Activated naive CD4-positive, alpha-beta T cell treated with anti-CD3 and anti-CD28 coated beads for 36 hours (primary cell): Measurements from ENCODE around the gene SSUH2. TPM values are rescaled to one million over a fixed set of nuclear protein-coding genes. Genes with fewer than 3 reads are reported as not detected.
"Not testable (repeated sequence)": the region's sequence is repeated elsewhere in the genome, so short reads cannot be mapped to it uniquely, and the experiment has no call there.

Experiments used
- CTCF ChIA-PET: fragments of 350-600 bp; sonication (Branson Sonifier 250); formaldehyde crosslinking; loops from one replicate; lab custom pipeline; 2021; ENCODE audit warnings: antibody characterized with exemption; lab: Charles Lee
- DNase-seq: peaks from one replicate; pipeline ENCODE4 v3.0.0-alpha.2; 2020
- H3K27ac Mint-ChIP-seq: one replicate; pipeline ENCODE4 v1.8.0; 2021; ENCODE audit warnings: mild to moderate bottlenecking, mixed read lengths
- H3K27me3 Mint-ChIP-seq: one replicate; pipeline ENCODE4 v1.8.0; 2021; ENCODE audit warnings: low read depth, mixed read lengths
- H3K36me3 Mint-ChIP-seq: one replicate; pipeline ENCODE4 v1.8.0; 2021; ENCODE audit warnings: low read depth, mixed read lengths
- H3K4me1 Mint-ChIP-seq: one replicate; pipeline ENCODE4 v1.8.0; 2021; ENCODE audit warnings: low read depth, mixed read lengths
- H3K4me3 Mint-ChIP-seq: one replicate; pipeline ENCODE4 v1.8.0; 2021; ENCODE audit warnings: mild to moderate bottlenecking, moderate library complexity, mixed read lengths
- H3K9me3 Mint-ChIP-seq: one replicate; pipeline ENCODE4 v1.8.0; 2021; ENCODE audit warnings: mixed read lengths
- intact Hi-C: fragments of 100-400 bp; cut with micrococcal nuclease; formaldehyde crosslinking; loops from one replicate; pipeline ENCODE4 v1.15.1; 2023
- total RNA-seq, 2 experiments: library from RNA; stranded (reverse); gene quantifications; one replicate each; pipeline ENCODE4 v1.2.3, GENCODE V29; 2021

SSUH2 gene
- total RNA-seq, 2 experiments from 2014 or later = 0.12 TPM; not detected in 1

DNA sequence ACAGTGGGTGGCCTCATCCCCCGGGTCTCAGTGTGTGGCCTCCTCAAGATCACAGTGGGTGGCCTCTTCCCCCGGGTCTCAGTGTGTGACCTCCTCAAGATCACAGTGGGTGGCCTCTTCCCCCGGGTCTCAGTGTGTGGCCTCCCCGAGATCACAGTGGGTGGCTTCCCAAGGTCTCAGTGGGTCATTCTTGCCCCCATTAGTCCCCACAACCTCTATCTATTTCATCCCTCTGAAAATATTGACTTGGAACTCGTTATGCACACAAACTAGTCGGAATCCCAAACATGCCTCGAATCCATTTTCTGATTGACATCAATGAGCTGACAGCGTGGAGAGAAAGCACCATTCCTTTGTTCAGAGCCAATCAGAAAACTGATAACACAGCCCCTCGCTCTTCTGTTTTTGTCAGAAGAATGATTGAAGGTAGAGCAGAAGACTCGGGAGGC, 10.8 kb upstream of the SSUH2 start:
- CTCF ChIA-PET = no interaction called here
- no peaks in the 10 kb centered on the region for H3K9me3 Mint-ChIP-seq
- no peak for DNase-seq
- H3K27me3 Mint-ChIP-seq = peaks cover 20% of the 10 kb centered on the region
- intact Hi-C loops = no loop called here
- H3K4me3 Mint-ChIP-seq = no peak overlapping the region
- no peaks in the 10 kb centered on the region for H3K4me1 Mint-ChIP-seq
- no peaks in the 10 kb centered on the region for H3K36me3 Mint-ChIP-seq
- H3K27ac Mint-ChIP-seq = no peak overlapping the region

DNA sequence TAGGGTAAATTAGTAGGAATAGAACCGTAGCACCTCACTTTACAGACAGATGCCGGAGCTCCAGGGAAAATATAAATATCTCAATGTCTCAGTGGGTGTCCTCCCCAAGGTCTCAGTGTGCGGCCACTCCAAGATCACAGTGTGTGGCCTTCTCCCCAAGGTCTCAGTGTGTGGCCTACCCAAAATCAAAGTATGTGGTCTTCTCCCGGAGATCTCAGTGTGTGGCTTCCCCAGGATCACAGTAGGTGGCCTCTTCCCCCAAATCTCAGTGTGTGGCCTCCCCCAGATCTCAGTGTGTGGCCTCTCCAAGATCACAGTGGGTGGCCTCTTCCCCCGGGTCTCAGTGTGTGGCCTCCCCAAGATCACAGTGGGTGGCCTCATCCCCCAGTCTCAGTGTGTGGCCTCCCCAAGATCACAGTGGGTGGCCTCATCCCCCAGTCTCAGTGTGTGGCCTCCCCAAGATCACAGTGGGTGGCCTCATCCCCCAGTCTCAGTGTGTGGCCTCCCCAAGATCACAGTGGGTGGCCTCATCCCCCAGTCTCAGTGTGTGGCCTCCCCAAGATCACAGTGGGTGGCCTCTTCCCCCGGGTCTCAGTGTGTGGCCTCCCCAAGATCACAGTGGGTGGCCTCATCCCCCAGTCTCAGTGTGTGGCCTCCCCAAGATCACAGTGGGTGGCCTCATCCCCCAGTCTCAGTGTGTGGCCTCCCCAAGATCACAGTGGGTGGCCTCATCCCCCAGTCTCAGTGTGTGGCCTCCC, 10.2 kb upstream of the SSUH2 start:
- intact Hi-C loops, H3K27ac Mint-ChIP-seq, DNase-seq, H3K9me3 Mint-ChIP-seq, H3K4me1 Mint-ChIP-seq, H3K4me3 Mint-ChIP-seq, CTCF ChIA-PET, H3K36me3 Mint-ChIP-seq: not testable (repeated sequence)
- peaks cover 20% of the 10 kb centered on the region for H3K27me3 Mint-ChIP-seq

DNA sequence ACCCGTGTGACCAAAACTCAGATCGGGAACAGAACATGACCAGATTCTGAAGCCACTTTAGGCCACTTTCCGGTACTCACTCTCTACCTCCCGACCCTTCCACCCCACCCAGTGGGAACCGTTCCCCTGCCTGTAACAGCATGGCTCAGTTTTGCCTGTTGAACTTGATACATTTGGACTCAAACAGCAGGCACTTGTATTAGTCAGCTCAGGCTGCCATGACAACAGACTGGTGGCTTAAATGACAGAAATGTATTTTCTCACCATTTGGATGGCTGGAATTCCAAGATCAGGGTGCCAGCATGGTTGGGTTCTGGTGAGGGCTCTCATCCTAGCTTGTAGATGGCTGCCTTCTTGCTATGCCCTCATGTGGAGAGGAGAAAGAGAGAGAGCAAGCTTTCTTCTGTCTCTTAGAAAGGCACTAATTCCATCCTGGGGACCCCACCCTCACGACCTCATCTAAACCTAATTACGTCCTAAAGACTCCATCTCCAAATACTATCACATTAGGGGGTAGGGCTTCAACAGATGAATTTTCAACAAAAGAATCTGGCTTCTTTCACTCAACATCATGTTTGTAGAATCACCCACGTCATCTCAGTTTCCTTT, 9.3 kb upstream of the SSUH2 start:
- Mint-ChIP-seq H3K27me3 (peaks cover 15% of the 10 kb centered on the region), H3K9me3 (no peaks in the 10 kb centered on the region), H3K4me3 (no peak overlapping the region), H3K36me3 (no peaks in the 10 kb centered on the region), H3K27ac (no peak overlapping the region), H3K4me1 (no peaks in the 10 kb centered on the region)
- DNase-seq = no peak
- intact Hi-C loops = no loop called here
- CTCF ChIA-PET = no interaction called here

DNA sequence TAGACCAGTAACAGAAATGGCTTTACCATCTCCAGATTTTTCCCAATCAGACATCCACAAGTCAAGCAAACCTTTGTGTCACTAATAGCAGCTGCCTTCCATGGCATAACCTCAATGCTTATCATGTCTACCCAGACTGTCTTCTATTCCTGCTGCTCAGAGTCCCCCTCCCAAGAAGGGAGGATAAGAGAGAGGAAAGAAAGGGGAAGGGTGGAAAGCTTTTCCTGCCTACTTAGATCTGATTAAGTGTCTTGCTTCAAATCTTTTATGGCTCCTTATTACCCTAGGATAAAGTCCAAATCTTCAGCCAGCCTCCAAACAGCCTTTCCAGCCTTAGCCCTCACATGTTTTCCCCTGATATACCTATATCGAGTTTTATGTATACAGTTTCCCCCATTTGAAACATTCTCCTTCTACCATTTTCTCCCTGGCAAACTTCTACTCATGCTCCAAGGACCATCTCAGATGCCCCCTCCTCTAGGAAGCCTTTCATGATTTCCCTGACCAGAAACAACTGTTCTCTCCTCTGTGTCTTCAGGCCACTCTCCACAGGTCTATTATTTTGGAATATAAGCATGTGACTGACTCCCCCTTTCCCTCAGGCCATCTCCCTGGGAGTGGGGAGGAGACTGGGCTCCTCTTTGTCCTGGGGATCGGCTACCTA, 7.9 kb upstream of the SSUH2 start:
- intact Hi-C loops = no loop called here
- Mint-ChIP-seq H3K4me3 (no peak overlapping the region), H3K4me1 (no peaks in the 10 kb centered on the region), H3K9me3 (no peaks in the 10 kb centered on the region), H3K27ac (no peak overlapping the region), H3K36me3 (no peaks in the 10 kb centered on the region), H3K27me3 (peaks cover 14% of the 10 kb centered on the region)
- DNase-seq = no peak
- CTCF ChIA-PET = no interaction called here

DNA sequence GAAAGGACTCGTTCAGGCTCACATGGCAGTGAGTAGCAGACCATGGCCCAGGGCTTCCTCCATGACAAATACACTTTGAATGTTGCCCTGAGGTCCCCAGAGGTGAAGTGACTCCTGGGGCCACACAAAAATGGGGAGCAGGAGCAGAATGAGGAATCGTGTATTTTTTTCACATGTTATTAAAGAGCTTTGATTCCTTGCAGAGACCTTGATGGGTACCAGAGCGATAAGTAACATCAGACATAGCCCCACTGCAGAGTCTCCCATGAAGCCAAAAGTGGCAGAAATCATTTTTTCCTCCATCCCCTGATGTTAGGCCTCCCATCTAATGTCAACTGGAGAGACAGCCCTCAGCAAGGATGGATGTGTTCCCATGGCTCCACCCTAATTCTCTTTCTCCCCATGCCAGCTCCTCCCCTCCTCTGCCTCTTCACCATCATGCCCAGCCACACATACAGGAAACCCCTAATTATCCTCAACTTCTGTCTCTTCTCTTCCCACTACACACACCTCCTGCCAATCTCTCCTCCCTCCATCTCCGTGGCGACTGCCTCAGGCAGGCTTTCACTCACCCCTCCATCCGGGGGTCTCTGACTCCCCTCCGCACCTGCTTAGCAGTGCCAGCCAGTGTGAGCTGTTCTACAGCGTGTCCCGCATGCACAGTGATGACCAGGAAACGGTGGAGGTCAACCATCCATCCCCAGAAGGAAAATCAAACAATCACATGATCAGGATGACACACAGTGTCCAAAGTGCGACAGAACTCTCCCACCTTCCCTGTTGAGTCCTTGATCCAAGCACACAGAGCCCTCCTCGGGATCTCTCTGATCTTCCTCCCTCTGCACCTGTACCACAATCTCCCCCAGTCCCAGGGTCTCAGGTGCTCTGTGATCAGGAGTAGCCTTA, 7.1 kb upstream of the SSUH2 start:
- CTCF ChIA-PET = no interaction called here
- no peak for DNase-seq
- H3K36me3 Mint-ChIP-seq = no peaks in the 10 kb centered on the region
- intact Hi-C loops = no loop called here
- H3K27ac Mint-ChIP-seq = no peak overlapping the region
- H3K9me3 Mint-ChIP-seq = no peaks in the 10 kb centered on the region
- no peaks in the 10 kb centered on the region for H3K4me1 Mint-ChIP-seq
- no peak overlapping the region for H3K4me3 Mint-ChIP-seq
- H3K27me3 Mint-ChIP-seq = peaks cover 9% of the 10 kb centered on the region

DNA sequence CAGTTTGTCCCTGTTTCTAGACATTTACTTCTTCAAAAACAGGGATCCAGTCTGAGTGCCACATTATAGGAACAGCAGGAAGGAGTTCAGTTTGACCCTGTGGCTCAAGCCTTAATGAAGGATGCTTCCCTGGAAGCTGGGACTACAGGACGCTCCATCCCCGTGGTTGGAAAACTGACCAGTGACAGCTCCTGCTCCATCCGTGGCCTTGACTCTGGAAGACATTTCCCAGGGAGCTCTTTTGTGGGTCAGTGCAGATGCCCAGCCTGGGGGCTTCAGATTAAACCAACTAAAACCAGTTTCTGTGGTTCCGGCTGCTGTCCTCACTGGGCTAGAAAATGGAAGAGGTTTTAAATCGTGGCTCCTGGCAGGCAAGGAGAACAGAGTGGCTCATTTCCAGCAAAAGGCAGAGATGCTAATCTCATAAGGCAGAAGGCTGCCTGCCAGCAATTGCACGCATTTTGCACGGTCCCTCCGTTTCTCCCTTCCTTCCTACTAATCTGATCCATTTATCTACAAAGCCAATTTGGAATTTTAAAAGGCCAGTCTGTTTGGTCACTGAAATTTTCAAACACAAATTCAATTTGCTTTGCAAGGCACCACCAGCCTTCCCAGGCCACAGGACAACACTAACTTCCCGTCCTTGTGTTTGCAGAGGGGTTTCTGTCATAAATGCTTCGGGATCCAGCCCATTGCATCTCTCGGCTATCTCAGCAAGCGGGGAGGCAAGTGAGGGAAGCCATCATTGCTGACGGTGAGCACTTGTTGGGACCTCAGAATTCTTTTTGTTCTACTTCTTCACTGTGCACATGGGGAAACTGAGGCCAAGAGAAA, 6.2 kb upstream of the SSUH2 start:
- H3K4me1 Mint-ChIP-seq = no peaks in the 10 kb centered on the region

DNA sequence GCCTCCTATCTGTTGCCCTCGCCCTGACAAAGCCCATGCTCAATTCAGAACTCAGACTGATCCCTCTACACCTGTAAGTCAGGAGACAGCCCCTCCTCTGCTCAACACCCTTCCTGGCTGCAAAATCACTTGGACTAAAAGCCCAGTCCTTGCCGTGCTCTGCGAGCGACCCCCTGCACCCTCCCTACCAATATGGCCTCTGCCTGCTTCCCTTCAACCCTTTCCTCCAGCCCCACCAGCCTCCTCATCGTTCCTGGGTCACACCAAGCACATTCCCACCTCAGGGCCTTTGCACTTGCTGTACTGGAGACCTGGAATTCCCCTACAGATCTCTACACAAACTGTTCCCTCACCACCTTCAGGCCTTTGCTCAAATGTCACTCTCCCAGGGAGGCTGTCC, 5.2 kb upstream of the SSUH2 start:
- intact Hi-C loops = no loop called here
- DNase-seq = no peak
- Mint-ChIP-seq H3K9me3 (no peaks in the 10 kb centered on the region), H3K36me3 (no peaks in the 10 kb centered on the region), H3K27me3 (peaks cover 5% of the 10 kb centered on the region), H3K27ac (no peak overlapping the region), H3K4me3 (no peak overlapping the region), H3K4me1 (no peaks in the 10 kb centered on the region)
- CTCF ChIA-PET = no interaction called here

More for the DNA sequence above, 6.2 kb upstream of the SSUH2 start:
- no peaks in the 10 kb centered on the region for H3K9me3 Mint-ChIP-seq
- no peak overlapping the region for H3K4me3 Mint-ChIP-seq
- CTCF ChIA-PET = no interaction called here
- DNase-seq = no peak
- peaks cover 9% of the 10 kb centered on the region for H3K27me3 Mint-ChIP-seq
- no peaks in the 10 kb centered on the region for H3K36me3 Mint-ChIP-seq
- intact Hi-C loops = no loop called here
- no peak overlapping the region for H3K27ac Mint-ChIP-seq

DNA sequence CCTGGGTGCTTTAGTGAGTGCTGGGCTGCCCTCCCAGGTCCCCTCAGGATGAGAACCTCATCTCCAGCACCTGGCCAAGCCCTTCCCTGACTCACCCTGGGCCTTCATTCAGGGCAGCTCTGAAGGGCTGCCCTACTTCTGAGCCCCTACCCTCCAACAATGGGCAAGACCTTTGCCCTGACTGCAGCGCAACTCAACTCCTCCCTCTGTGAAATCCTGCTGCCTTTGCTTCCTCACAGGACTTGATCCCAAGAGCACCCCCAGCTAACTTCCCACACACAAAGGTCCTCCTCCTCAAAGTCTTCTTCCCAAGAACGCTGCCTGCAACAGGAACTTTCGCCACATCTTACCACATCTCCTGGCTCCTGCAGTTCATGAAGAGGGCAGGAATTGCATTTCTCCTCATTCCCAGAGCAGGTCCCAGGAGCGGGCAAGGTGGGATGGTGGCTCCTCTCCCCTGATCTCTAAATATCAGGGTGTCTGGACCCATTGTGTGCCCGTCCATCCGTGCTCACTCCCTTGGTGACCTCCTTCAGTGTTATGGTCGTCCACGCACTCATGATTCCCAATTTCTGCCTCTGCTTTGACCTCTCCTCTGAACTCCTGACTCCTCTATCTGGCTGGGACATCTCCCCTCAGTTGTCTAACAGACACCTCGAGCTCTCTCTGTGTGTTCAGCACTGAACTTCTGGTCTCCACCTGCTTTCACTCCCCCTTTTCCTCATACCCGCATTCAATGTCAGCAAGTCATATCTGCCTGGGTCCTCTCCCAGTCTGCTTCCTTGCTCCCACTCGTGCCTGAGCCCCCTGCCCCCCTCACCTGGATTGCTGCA, 4.5 kb upstream of the SSUH2 start:
- H3K4me3 Mint-ChIP-seq = no peak overlapping the region
- no peaks in the 10 kb centered on the region for H3K36me3 Mint-ChIP-seq
- no peaks in the 10 kb centered on the region for H3K4me1 Mint-ChIP-seq
- no peak overlapping the region for H3K27ac Mint-ChIP-seq
- H3K27me3 Mint-ChIP-seq = peaks cover 5% of the 10 kb centered on the region
- intact Hi-C loops = no loop called here
- DNase-seq = no peak
- H3K9me3 Mint-ChIP-seq = no peaks in the 10 kb centered on the region
- CTCF ChIA-PET = no interaction called here

DNA sequence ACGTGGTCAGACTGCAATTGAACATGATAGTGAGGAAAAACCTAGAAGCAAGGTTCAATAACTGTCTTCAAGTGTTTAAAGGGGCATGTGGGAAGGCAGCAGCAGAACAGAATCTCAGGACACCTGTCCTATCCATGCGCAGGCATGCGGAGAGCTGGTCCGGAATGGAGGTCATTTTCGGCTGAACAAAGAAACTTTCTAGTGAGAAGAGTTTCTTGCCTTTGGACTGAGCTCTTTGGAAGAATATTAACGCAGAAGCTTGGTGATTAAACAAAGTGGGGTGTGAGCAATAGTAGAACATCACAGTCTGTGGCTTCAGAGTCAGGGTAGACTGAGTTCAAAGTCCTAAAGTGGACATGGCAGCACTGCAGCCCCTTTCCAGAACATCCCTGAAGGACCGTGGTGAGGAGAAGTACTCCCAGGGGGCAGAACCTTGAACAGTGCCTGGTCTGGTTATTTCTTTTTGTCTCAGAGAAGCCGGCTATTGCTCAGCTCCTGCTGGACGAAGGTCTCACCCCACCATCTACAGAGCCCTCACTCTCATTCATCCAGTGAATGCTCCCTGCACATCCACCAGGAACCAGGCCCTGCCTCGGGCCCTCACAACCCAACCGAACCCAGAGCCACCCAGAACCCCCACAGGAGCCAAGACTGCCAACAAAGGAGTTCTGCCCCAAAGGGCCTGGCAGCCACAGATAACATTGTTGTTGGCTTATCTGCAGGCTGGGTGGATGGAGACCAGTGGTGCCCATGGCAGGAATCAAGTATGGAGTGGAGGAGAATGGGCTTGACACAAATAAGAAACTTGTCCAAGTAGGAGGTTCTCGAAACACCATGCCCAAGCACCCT, 2.8 kb upstream of the SSUH2 start:
- H3K27me3 Mint-ChIP-seq = peaks cover 5% of the 10 kb centered on the region
- CTCF ChIA-PET = interaction anchor here (0.7 kb wide), 1 partner anchor 82 kb away, joined by 5 read pairs; no protein-coding TSS in a partner anchor
- intact Hi-C loops = no loop called here
- H3K36me3 Mint-ChIP-seq = no peaks in the 10 kb centered on the region
- H3K9me3 Mint-ChIP-seq = no peaks in the 10 kb centered on the region
- DNase-seq = no peak
- H3K4me1 Mint-ChIP-seq = no peaks in the 10 kb centered on the region
- no peak overlapping the region for H3K27ac Mint-ChIP-seq
- H3K4me3 Mint-ChIP-seq = no peak overlapping the region

DNA sequence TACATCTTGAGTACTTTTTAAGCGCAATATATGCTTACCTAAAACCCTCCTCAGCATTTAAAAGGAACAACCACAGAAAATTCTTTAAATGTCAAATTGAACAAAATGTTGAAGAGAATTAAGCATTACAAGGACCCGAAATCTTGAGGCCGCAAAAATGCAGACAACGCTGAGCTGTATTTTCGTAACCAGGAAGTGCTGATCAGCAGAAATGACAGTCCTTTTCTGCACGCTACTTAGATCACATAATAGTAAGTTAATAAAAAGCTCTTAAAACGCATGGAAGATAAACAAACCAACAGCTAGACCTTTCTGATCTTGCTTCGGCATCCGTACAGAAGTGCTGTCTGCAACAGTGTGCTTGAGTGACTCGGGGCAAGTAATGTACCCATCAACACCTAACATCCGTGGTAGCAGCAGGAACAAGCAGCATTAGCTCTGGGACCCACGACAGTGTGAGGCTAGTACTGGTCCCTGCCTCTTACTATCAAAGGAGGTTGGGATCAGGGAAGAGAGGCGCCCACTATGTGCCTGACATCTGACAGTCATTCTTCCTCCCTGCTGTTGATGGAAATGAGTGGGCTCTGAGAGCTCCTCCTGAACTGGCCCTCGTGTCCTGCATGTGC, 1.8 kb upstream of the SSUH2 start:
- DNase-seq = no peak
- intact Hi-C loops = no loop called here
- no peaks in the 10 kb centered on the region for H3K36me3 Mint-ChIP-seq
- no peaks in the 10 kb centered on the region for H3K27me3 Mint-ChIP-seq
- no peaks in the 10 kb centered on the region for H3K4me1 Mint-ChIP-seq
- H3K9me3 Mint-ChIP-seq = no peaks in the 10 kb centered on the region
- no peak overlapping the region for H3K4me3 Mint-ChIP-seq
- CTCF ChIA-PET = interaction anchor here (0.7 kb wide), 1 partner anchor 83 kb away, joined by 5 read pairs; no protein-coding TSS in a partner anchor
- H3K27ac Mint-ChIP-seq = no peak overlapping the region
